Common myeloid progenitor, CD34-positive (primary cell): Measurements from ENCODE around the gene ELMO3.

ENCODE experiments used
- CTCF ChIA-PET: fragments of 350-600 bp; sonication (Branson Sonifier 250); formaldehyde crosslinking; loops from one replicate; lab custom pipeline; 2021; ENCODE audit warnings: antibody characterized with exemption; lab: Charles Lee
- POLR2A ChIA-PET: fragments of 350-600 bp; sonication (Branson Sonifier 250); formaldehyde crosslinking; loops from one replicate; lab custom pipeline; 2021; ENCODE audit warnings: antibody characterized with exemption; lab: Charles Lee
- DNase-seq, 3 donors: peaks; one replicate each; pipeline versions ENCODE4 v3.0.0 to v3.0.0-alpha.2; 2013
- H3K27ac ChIP-seq, 2 experiments: 1 replicate in 1 of 2; 2 replicates in 1 of 2; pipeline ENCODE4 v1.7.0; 2013; ENCODE audit warnings: inconsistent platforms in 2 of 2, low read length in 2 of 2, mild to moderate bottlenecking in 2 of 2, low read depth in 1 of 2, moderate library complexity in 1 of 2; ENCODE audit not compliant: severe bottlenecking in 2 of 2, insufficient read depth in 1 of 2, poor library complexity in 1 of 2
- H3K27me3 ChIP-seq, 5 experiments: replicated peaks in 2 of 5; 1 replicate in 3 of 5; 2 replicates in 2 of 5; pipeline versions ENCODE4 v1.6.1 to v1.7.0; 2013; ENCODE audit warnings: low read length in 4 of 5, mild to moderate bottlenecking in 2 of 5, moderate library complexity in 2 of 5, inconsistent platforms in 1 of 5; ENCODE audit not compliant: insufficient read depth in 5 of 5, control insufficient read depth in 4 of 5
- H3K36me3 ChIP-seq, 4 experiments: 1 replicate in 2 of 4; 2 replicates in 2 of 4; pipeline versions ENCODE4 v1.6.1 to v1.7.0; 2013; ENCODE audit warnings: low read length in 3 of 4, control low read depth in 1 of 4, mild to moderate bottlenecking in 1 of 4; ENCODE audit not compliant: control insufficient read depth in 4 of 4, insufficient read depth in 4 of 4
- H3K4me1 ChIP-seq, 4 experiments: 1 replicate in 3 of 4; 2 replicates in 1 of 4; pipeline versions ENCODE4 v1.6.1 to v1.7.1; 2013; ENCODE audit warnings: low read length in 3 of 4, mild to moderate bottlenecking in 3 of 4, control low read depth in 1 of 4, inconsistent platforms in 1 of 4, moderate library complexity in 1 of 4; ENCODE audit not compliant: control insufficient read depth in 4 of 4, insufficient read depth in 4 of 4; ENCODE audit errors: control extremely low read depth in 1 of 4
- H3K4me3 ChIP-seq, 7 experiments: 1 replicate in 4 of 7; 2 replicates in 3 of 7; pipeline versions ENCODE4 v1.5.1 to v1.7.0; 2013; ENCODE audit warnings: mild to moderate bottlenecking in 7 of 7, low read length in 6 of 7, moderate library complexity in 6 of 7, inconsistent platforms in 2 of 7, low read depth in 2 of 7, control low read depth in 1 of 7; ENCODE audit not compliant: insufficient read depth in 4 of 7, control insufficient read depth in 1 of 7; ENCODE audit errors: extremely low read depth in 1 of 7
- H3K9me3 ChIP-seq, 5 experiments: 1 replicate in 4 of 5; 2 replicates in 1 of 5; pipeline versions ENCODE4 v1.6.1 to v1.7.1; 2013; ENCODE audit warnings: low read length in 4 of 5, mild to moderate bottlenecking in 2 of 5, inconsistent platforms in 1 of 5, low read depth in 1 of 5, moderate library complexity in 1 of 5; ENCODE audit not compliant: control insufficient read depth in 4 of 5, insufficient read depth in 2 of 5; ENCODE audit errors: control extremely low read depth in 1 of 5
- WGBS: methylation state at CpG from one replicate; pipeline ENCODE4 v1.1.5; 2013; ENCODE audit not compliant: insufficient coverage; 5-methylcytosine and 5-hydroxymethylcytosine counted together

The ELMO3 gene

GRCh38 chr16:67158637-67159600 lies 40.0 kb upstream of the ELMO3 start:
- Histone ChIP-seq H3K27me3 (peaks cover 6 to 48% (median 16%) of the 10 kb centered on the region in 5 experiments), H3K4me1 (peaks cover 3 to 59% (median 49%) of the 10 kb centered on the region in 4 experiments), H3K27ac (peak overlapping the region in 1 of 2 experiments; percentile 64), H3K36me3 (no peaks in the 10 kb centered on the region), H3K9me3 (peaks cover 0 to 4% (median 0%) of the 10 kb centered on the region in 5 experiments), H3K4me3 (peak overlapping the region; percentile 74 to 92 (median 84))
- DNase-seq, result peak in 2 of 3 donors; percentile 57 to 67
- ChIA-PET CTCF (interaction anchor here (0.5 to 5.3 kb wide), 17 partner anchors 8 to 194 kb away, joined by 3 to 65 read pairs (median 3); partner anchors contain the start of gene B3GNT9), POLR2A (no interaction called here)
- WGBS, result 4% methylated on average over 25 of the region's 34 CpGs

DNA sequence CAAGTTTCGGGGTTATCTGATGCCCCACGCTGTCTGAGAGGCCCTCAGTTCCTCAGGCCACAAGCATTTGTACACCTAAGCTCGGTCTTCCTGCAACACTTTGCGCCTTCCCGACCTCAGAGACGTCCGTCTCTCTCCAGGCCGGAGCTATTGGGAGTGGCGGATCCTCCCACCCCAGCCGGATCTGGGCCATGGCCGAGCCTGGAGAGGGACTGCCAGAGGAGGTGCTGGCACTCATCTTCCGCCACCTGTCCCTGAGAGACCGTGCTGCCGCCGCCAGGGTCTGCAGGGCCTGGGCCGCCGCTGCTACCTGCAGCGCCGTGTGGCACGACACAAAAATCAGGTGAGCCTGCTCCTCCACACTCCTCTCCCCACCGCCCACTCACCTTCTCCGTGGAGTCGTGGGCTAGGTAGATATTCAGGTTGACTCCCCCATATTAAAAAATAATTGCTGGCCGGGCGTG lies 37.3 kb upstream of the ELMO3 start:
- Histone ChIP-seq H3K4me3 (no peak overlapping the region), H3K4me1 (peaks cover 3 to 71% (median 58%) of the 10 kb centered on the region in 4 experiments), H3K9me3 (no peaks in the 10 kb centered on the region), H3K36me3 (no peaks in the 10 kb centered on the region), H3K27me3 (peaks cover 6 to 56% (median 19%) of the 10 kb centered on the region in 5 experiments), H3K27ac (no peak overlapping the region)
- POLR2A ChIA-PET, result no interaction called here
- CTCF ChIA-PET, result interaction anchor here (0.8 to 3.0 kb wide), 9 partner anchors 8 to 186 kb away, joined by 3 to 15 read pairs (median 5); partner anchors contain the start of genes B3GNT9, EXOC3L1 and NOL3
- WGBS, result 51% methylated on average over 23 of the region's 25 CpGs
- no peak for DNase-seq

- peaks cover 3 to 75% (median 58%) of the 10 kb centered on the region in 4 experiments for H3K4me1 ChIP-seq
- DNase-seq, result no peak
- H3K4me3 ChIP-seq, result peak overlapping the region in 3 of 7 experiments; percentile 57 to 66 (median 61)
- ChIA-PET CTCF (interaction anchor here (0.9 to 3.0 kb wide), 12 partner anchors 7 to 190 kb away, joined by 3 to 15 read pairs (median 4); partner anchors contain the start of genes B3GNT9, EXOC3L1 and NOL3), POLR2A (interaction anchor here (1.0 kb wide), 1 partner anchor 29 kb away, joined by 3 read pairs; the partner anchor contains the start of gene E2F4)
- no peaks in the 10 kb centered on the region for H3K9me3 ChIP-seq
- H3K27ac ChIP-seq, result no peak overlapping the region
- H3K36me3 ChIP-seq, result no peaks in the 10 kb centered on the region
- whole genome bisulfite sequencing, result 3% methylated on average over 40 of the region's 44 CpGs
- peaks cover 6 to 66% (median 20%) of the 10 kb centered on the region in 5 experiments for H3K27me3 ChIP-seq
Observed at GRCh38 chr16:67162506-67163163, 36.3 kb upstream of the ELMO3 start.

GRCh38 chr16:67163164-67163998 lies 35.5 kb upstream of the ELMO3 start:
- H3K9me3 ChIP-seq, result no peaks in the 10 kb centered on the region
- ChIA-PET POLR2A (interaction anchor here (1.0 kb wide), 1 partner anchor 29 kb away, joined by 3 read pairs; the partner anchor contains the start of gene E2F4), CTCF (interaction anchor here (0.9 to 2.5 kb wide), 12 partner anchors 10 to 211 kb away, joined by 3 to 13 read pairs (median 4); partner anchors contain the start of gene B3GNT9)
- no peak overlapping the region for H3K27ac ChIP-seq
- under 1% methylated on average over 76 of the region's 99 CpGs for WGBS
- H3K4me3 ChIP-seq, result peak overlapping the region in 6 of 7 experiments; percentile 16 to 66 (median 48)
- DNase-seq, result peak in 2 of 3 donors; percentile 60 to 75
- peaks cover 3 to 73% (median 55%) of the 10 kb centered on the region in 4 experiments for H3K4me1 ChIP-seq
- no peaks in the 10 kb centered on the region for H3K36me3 ChIP-seq
- H3K27me3 ChIP-seq, result peaks cover 6 to 74% (median 22%) of the 10 kb centered on the region in 5 experiments

- Histone ChIP-seq H3K4me1 (peaks cover 0 to 66% (median 50%) of the 10 kb centered on the region in 4 experiments), H3K27ac (no peak overlapping the region), H3K27me3 (peaks cover 6 to 81% (median 25%) of the 10 kb centered on the region in 5 experiments), H3K36me3 (no peaks in the 10 kb centered on the region), H3K4me3 (peak overlapping the region in 2 of 7 experiments; percentile 61 to 66), H3K9me3 (no peaks in the 10 kb centered on the region)
- ChIA-PET POLR2A (no interaction called here), CTCF (interaction anchor here (1.2 to 2.5 kb wide), 5 partner anchors 9 to 212 kb away, joined by 3 to 13 read pairs (median 4); partner anchors contain the start of gene B3GNT9)
- under 1% methylated on average over 17 of the region's 34 CpGs for WGBS
- no peak for DNase-seq
Observed at GRCh38 chr16:67163999-67164558, 34.9 kb upstream of the ELMO3 start.
